Body of pancreas (tissue), 4 donors: Measurements from ENCODE around the gene CD33. TPM values are rescaled to one million over a fixed set of nuclear protein-coding genes. Genes with fewer than 3 reads are reported as not detected.

Source experiments
- ATAC-seq: fragments of 150-250 bp; one replicate; pipeline ENCODE4 v1.9.1; 2016
- DNase-seq, 4 donors: peaks; one replicate each; pipeline ENCODE4 v3.0.0-alpha.2; 2019
- H3K27ac ChIP-seq, 4 donors: fragments of 200-600 bp; sonication (generic); 1 replicate in 3 of 4; 2 replicates in 1 of 4; pipeline versions ENCODE4 v1.5.1 to v1.6.1; 2016 to 2019; ENCODE audit warnings: mild to moderate bottlenecking in 1 of 4, mixed read lengths in 1 of 4, moderate library complexity in 1 of 4
- H3K27me3 ChIP-seq, 2 donors: fragments of 200-600 bp; sonication (generic); one replicate each; pipeline ENCODE4 v1.6.0; 2016; ENCODE audit warnings: mild to moderate bottlenecking in 1 of 2
- H3K36me3 ChIP-seq, 2 donors: fragments of 200-600 bp; sonication (generic); replicated peaks in 1 of 2; 2 replicates each; pipeline ENCODE4 v1.5.1; 2016; ENCODE audit warnings: low read depth in 2 of 2; ENCODE audit not compliant: insufficient read depth in 1 of 2
- H3K4me1 ChIP-seq: fragments of 200-600 bp; sonication (generic); one replicate; pipeline ENCODE4 v1.6.0; 2016
- H3K4me3 ChIP-seq, 2 donors: fragments of 200-600 bp; sonication (generic); 1 replicate in 1 of 2; 2 replicates in 1 of 2; pipeline ENCODE4 v1.5.1; 2016 to 2019
- H3K9me3 ChIP-seq, 3 donors: fragments of 200-600 bp; sonication (generic); 1 replicate in 2 of 3; 2 replicates in 1 of 3; pipeline ENCODE4 v1.5.1; 2016
- CTCF ChIP-seq, 7 experiments: fragments of 450-650 bp in 4 of 7; fragments of 200-600 bp in 3 of 7; sonication (generic) in 3 of 7; IDR thresholded peaks; one replicate each; pipeline ENCODE4 v1.5.1; 2016 to 2019; ENCODE audit warnings: antibody characterized with exemption in 7 of 7
- POLR2A ChIP-seq, 3 donors: fragments of 450-650 bp; IDR thresholded peaks; one replicate each; pipeline ENCODE4 v1.6.1; 2016; ENCODE audit warnings: antibody characterized with exemption in 3 of 3, mild to moderate bottlenecking in 2 of 3
- WGBS, 2 donors: methylation state at CpG; one replicate each; pipeline ENCODE4 v1.1.5; 2017; 5-methylcytosine and 5-hydroxymethylcytosine counted together
- intact Hi-C: fragments of 100-400 bp; cut with DNase I; formaldehyde crosslinking; loops from one replicate; pipeline ENCODE4 v1.15.1; 2023
- total RNA-seq, 2 donors: library from RNA; depleted of rRNA; stranded (reverse); fragments of >200 nt; gene quantifications; one replicate each; pipeline ENCODE4 v1.1.0, GENCODE V29; 2016

CD33 gene
- total RNA-seq, 2 donors from 2014 or later = 1.3 TPM

GRCh38 chr19:51196181-51196580, 28.7 kb upstream of the CD33 start:
- H3K9me3 ChIP-seq = no peaks in the 10 kb centered on the region
- no peak for ATAC-seq
- H3K36me3 ChIP-seq = no peaks in the 10 kb centered on the region
- intact Hi-C loops = no loop called here
- no peak overlapping the region for H3K27ac ChIP-seq
- TF ChIP-seq CTCF (IDR thresholded peaks at IDR 0.05) (no peak), POLR2A (IDR thresholded peaks at IDR 0.05) (no peak)
- DNase-seq = no peak
- H3K27me3 ChIP-seq = no peaks in the 10 kb centered on the region
- H3K4me1 ChIP-seq = no peaks in the 10 kb centered on the region
- no peak overlapping the region for H3K4me3 ChIP-seq
- WGBS, 2 donors = 65 to 67% methylated on average over 5 of the region's 5 CpGs

DNA sequence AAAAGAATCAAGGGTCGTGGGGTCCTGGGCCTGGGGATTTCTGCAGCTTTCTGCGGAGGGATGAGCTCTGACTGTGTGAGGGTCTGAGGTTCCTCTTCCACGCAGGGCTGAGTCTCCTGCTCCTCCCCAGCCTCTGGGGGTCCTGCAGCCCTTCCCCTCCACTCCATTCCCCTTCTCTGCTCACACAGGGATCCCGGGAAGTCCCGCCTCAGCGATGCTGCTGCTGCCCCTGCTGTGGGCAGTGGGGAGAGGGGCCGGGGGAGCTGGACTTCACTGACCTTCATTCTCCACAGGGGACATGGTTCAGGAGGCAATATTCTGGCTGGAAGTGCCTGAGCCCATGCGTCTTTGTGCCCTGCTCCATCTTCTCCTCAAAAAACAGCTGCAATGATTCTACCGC, 26.2 kb upstream of the CD33 start:
- no peak for ATAC-seq
- intact Hi-C loops = no loop called here
- 50 to 63% methylated on average over 9 of the region's 9 CpGs for WGBS, 2 donors
- H3K4me1 ChIP-seq = no peaks in the 10 kb centered on the region
- H3K9me3 ChIP-seq = no peaks in the 10 kb centered on the region
- no peak overlapping the region for H3K4me3 ChIP-seq
- no peaks in the 10 kb centered on the region for H3K27me3 ChIP-seq
- H3K36me3 ChIP-seq = no peaks in the 10 kb centered on the region
- no peak for DNase-seq
- no peak overlapping the region for H3K27ac ChIP-seq
- TF ChIP-seq POLR2A (IDR thresholded peaks at IDR 0.05) (no peak), CTCF (IDR thresholded peaks at IDR 0.05) (no peak)

DNA sequence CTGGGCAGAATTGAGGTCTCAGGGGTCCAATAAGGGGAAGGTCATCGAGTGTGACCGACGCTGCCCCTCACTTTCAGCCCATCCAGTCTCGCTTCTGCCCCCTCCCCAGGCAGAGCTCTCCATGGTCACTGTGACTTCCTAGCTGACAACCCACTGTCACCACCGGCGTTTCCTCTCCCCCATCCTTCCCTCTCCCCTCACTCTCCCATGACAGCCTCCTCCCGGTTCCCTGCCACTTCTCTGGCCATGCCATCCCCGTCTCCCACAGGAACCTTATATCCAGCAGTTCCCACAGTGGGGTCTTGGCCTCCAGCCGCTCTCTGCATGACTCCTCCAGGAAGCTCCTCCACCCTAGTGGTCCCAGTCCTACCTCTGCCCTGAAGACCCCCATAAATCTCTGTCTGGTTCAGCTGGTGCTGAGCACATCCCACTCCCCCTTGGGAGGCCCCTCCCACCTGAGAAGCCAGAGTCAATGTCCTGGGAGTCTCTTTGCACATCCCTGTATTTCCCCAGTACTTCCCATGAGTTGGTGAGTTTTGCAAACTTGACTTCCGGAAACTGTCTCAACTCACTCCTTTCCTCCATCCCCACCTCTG, 24.7 kb upstream of the CD33 start:
- Histone ChIP-seq H3K4me3 (no peak overlapping the region), H3K27ac (no peak overlapping the region), H3K27me3 (no peaks in the 10 kb centered on the region), H3K36me3 (no peaks in the 10 kb centered on the region), H3K9me3 (no peaks in the 10 kb centered on the region), H3K4me1 (no peaks in the 10 kb centered on the region)
- TF ChIP-seq CTCF (IDR thresholded peaks at IDR 0.05) (no peak), POLR2A (IDR thresholded peaks at IDR 0.05) (no peak)
- ATAC-seq (no peak), DNase-seq (no peak)
- intact Hi-C loops = no loop called here
- 39 to 47% methylated on average over 10 of the region's 10 CpGs for whole genome bisulfite sequencing, 2 donors

- intact Hi-C loops = no loop called here
Observed at GRCh38 chr19:51201712-51202111, 23.2 kb upstream of the CD33 start.

More at GRCh38 chr19:51201712-51202111, 23.2 kb upstream of the CD33 start:
- Histone ChIP-seq H3K27ac (no peak overlapping the region), H3K4me3 (no peak overlapping the region), H3K9me3 (no peaks in the 10 kb centered on the region), H3K27me3 (no peaks in the 10 kb centered on the region), H3K4me1 (no peaks in the 10 kb centered on the region), H3K36me3 (no peaks in the 10 kb centered on the region)
- WGBS, 2 donors = 35 to 45% methylated on average over 4 to 5 of the region's 5 CpGs
- TF ChIP-seq POLR2A (IDR thresholded peaks at IDR 0.05) (no peak), CTCF (IDR thresholded peaks at IDR 0.05) (no peak)
- no peak for DNase-seq
- no peak for ATAC-seq
